ENCODE results near the gene PDXK. TPM values are rescaled to one million over a fixed set of nuclear protein-coding genes. Genes with fewer than 3 reads are reported as not detected.
A peak's percentile ranks its signal among the peaks of the same experiment; 100 is the strongest.

The PDXK gene
- total and polyA plus RNA-seq, 2 donors from 2014 or later, result 122 to 210 TPM

DNA sequence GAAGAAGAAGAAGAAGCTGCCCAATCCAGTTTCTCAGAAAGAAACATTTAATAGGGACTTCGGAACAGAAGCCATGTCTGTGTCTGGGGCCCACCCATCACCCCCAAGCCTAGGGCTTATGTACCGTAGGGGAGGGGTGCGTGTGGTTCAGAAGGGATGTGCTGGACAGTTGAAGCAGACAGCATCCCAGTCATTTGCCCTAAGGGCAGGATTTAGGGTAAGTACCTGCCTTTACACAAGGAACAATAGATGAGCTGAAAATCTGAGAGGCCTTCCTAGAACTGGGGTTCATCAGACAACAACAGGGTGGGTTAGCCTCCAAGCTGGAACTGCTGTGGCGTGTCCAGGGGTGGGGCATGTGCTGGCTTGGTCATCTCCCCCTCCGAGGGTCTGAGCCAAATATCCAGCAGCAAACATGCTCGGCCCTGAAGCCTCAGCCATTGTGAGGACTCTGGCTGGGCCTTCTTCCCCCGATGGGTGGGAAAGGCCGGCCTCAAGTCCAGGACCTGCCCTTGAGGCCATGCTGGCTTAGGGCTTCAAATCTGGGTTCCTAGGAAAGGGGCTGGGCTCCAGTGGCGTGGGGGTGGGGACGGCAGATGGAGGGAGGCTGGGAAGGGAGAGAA is 45.1 kb downstream of the PDXK start:
- no peak for DNase-seq
- intact Hi-C loops (cut with DNase I), result no loop called here
- Histone ChIP-seq H3K27me3 (ENCODE audit: control insufficient read depth, insufficient read depth, low read length) (no peaks in the 10 kb centered on the region), H3K9me3 (ENCODE audit: control insufficient read depth in 2 of 3, insufficient read depth in 1 of 3, low read length in 3 of 3) (peaks cover 0 to 2% (median 0%) of the 10 kb centered on the region in 3 donors), H3K9ac (ENCODE audit: low read length in 3 of 3) (no peak overlapping the region), H3K27ac (ENCODE audit: low read depth in 2 of 2, low read length in 2 of 2) (no peak overlapping the region), H3K36me3 (ENCODE audit: control insufficient read depth in 2 of 3, insufficient read depth in 3 of 3, low read length in 3 of 3) (peaks cover 0 to 5% (median 5%) of the 10 kb centered on the region in 3 donors), H3K4me3 (ENCODE audit: low read length in 3 of 3) (no peak overlapping the region), H3K4me1 (ENCODE audit: control insufficient read depth in 2 of 3, insufficient read depth in 2 of 3, low read depth in 1 of 3, low read length in 3 of 3) (peaks cover 0 to 11% (median 0%) of the 10 kb centered on the region in 3 donors)
- TF ChIP-seq, protein P1, sequence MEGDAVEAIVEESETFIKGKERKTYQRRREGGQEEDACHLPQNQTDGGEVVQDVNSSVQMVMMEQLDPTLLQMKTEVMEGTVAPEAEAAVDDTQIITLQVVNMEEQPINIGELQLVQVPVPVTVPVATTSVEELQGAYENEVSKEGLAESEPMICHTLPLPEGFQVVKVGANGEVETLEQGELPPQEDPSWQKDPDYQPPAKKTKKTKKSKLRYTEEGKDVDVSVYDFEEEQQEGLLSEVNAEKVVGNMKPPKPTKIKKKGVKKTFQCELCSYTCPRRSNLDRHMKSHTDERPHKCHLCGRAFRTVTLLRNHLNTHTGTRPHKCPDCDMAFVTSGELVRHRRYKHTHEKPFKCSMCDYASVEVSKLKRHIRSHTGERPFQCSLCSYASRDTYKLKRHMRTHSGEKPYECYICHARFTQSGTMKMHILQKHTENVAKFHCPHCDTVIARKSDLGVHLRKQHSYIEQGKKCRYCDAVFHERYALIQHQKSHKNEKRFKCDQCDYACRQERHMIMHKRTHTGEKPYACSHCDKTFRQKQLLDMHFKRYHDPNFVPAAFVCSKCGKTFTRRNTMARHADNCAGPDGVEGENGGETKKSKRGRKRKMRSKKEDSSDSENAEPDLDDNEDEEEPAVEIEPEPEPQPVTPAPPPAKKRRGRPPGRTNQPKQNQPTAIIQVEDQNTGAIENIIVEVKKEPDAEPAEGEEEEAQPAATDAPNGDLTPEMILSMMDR (IDR thresholded peaks at IDR 0.05; ENCODE audit: borderline replicate concordance, extremely low read depth, insufficient read depth), result no peak
- no peak for FAIRE-seq

DNA sequence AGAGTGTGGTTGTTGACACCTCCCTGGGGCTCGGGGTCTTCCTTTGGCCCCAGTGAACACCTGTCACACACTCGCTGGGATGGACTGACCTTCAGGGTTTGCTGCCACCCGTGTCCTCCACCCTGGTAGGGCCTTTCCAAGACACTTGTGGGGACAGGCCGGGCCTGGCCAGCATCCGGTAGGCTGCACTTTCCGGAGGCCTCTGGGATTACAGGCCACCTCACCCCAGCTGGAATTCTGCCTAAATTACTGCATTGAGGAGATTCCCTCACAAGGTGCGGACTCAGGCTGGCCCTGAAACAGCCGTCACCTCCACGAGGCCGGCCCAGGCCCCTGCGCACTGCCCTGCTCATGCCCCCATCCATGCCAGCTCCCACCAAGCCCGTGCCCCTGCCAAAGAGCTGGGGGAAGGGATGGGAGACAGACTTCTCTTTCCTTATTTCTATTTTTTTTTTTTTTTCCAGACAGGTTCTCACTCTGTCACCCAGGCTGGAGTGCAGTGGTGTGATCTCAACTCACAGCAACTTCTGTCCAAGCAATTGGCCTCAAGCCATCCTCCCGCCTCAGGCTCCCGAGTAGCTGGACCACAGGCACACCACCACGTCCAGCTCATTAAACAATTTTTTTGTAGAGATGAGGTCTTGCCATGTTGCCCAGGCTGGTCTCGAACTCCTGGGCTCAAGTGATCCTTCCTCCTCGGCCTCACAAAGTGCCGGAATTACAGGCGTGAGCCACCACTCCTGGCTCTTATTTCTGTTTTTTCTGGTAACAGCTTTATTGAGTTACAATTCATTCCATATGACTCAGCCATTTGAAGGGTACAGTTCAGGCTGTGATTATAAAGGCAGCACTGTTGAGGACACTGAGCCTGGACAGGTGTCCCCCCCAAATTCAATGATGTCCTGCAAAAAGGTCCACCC is 45.9 kb downstream of the PDXK start:
- no peak overlapping the region for H3K9ac ChIP-seq (ENCODE audit: low read length in 3 of 3)
- TF ChIP-seq, protein P1 (IDR thresholded peaks at IDR 0.05; ENCODE audit: borderline replicate concordance, extremely low read depth, insufficient read depth), result no peak
- peaks cover 0 to 2% (median 0%) of the 10 kb centered on the region in 3 donors for H3K9me3 ChIP-seq (ENCODE audit: control insufficient read depth in 2 of 3, insufficient read depth in 1 of 3, low read length in 3 of 3)
- H3K36me3 ChIP-seq (ENCODE audit: control insufficient read depth in 2 of 3, insufficient read depth in 3 of 3, low read length in 3 of 3), result peaks cover 0 to 5% (median 4%) of the 10 kb centered on the region in 3 donors
- intact Hi-C loops (cut with DNase I), result no loop called here
- H3K4me1 ChIP-seq (ENCODE audit: control insufficient read depth in 2 of 3, insufficient read depth in 2 of 3, low read depth in 1 of 3, low read length in 3 of 3), result peaks cover 0 to 11% (median 0%) of the 10 kb centered on the region in 3 donors
- no peak overlapping the region for H3K27ac ChIP-seq (ENCODE audit: low read depth in 2 of 2, low read length in 2 of 2)
- DNase-seq, result no peak
- no peaks in the 10 kb centered on the region for H3K27me3 ChIP-seq (ENCODE audit: control insufficient read depth, insufficient read depth, low read length)
- no peak for FAIRE-seq
- no peak overlapping the region for H3K4me3 ChIP-seq (ENCODE audit: low read length in 3 of 3)

DNA sequence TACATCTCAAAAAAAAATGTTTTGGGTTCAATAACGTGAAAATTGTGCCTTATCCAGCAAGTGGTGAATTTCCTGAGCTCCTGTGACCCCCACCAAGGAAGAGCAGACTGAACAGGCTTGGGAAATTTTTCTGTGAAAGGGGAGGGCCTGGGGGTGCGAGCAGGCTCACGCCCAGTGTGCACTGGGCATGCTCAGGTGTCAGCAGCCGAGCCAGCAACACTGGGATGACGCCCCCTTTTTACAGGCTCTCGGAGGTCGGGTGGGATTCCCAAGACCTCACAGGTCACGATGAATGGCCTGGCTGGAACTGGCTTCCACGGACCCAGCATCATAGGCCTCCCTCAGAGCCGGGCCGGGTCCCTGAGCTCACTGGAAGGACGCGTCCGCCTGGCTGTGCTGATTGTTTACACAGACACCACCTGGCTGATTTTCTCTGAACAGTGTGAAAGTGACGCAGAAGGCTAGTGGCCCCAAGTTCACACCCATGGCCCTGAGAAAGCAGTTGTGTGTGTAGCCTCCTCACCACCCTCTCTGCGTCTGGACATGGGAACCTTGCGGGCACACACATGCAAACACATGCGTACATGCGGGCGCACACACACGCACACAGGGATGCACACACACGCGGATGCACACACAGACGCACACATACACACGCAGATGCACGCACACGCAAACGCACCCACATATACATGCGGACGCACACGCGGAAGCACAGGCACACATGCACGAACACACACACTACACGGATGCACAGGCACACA is 48.0 kb downstream of the PDXK start:
- intact Hi-C loops (cut with DNase I), result no loop called here
- Histone ChIP-seq H3K36me3 (ENCODE audit: control insufficient read depth in 2 of 3, insufficient read depth in 3 of 3, low read length in 3 of 3) (peaks cover 0 to 4% (median 0%) of the 10 kb centered on the region in 3 donors), H3K4me3 (ENCODE audit: low read length in 3 of 3) (no peak overlapping the region), H3K27me3 (ENCODE audit: control insufficient read depth, insufficient read depth, low read length) (no peaks in the 10 kb centered on the region), H3K9ac (ENCODE audit: low read length in 3 of 3) (peak overlapping the region in 1 of 3 donors; percentile 7), H3K27ac (ENCODE audit: low read depth in 2 of 2, low read length in 2 of 2) (no peak overlapping the region), H3K4me1 (ENCODE audit: control insufficient read depth in 2 of 3, insufficient read depth in 2 of 3, low read depth in 1 of 3, low read length in 3 of 3) (peaks cover 0 to 11% (median 0%) of the 10 kb centered on the region in 3 donors), H3K9me3 (ENCODE audit: control insufficient read depth in 2 of 3, insufficient read depth in 1 of 3, low read length in 3 of 3) (peaks cover 0 to 2% (median 0%) of the 10 kb centered on the region in 3 donors)
- TF ChIP-seq, protein P1 (IDR thresholded peaks at IDR 0.05; ENCODE audit: borderline replicate concordance, extremely low read depth, insufficient read depth), result no peak
- FAIRE-seq (no peak), DNase-seq (peak in 1 of 5 donors; percentile 61)

Data from kidney (tissue), 14 donors.